HG03159 (cell line): ENCODE results near the gene ARPP21.

Experiments used
- ATAC-seq: cut with Tn5 transposase; IDR thresholded peaks from one replicate; pipeline ENCODE4 v1.9.1; 2021; ENCODE audit warnings: mild to moderate bottlenecking, moderate library complexity; ENCODE audit not compliant: unreplicated experiment

The ARPP21 gene

GRCh38 chr3:35641331-35641730 is 2.0 kb downstream of the ARPP21 start:
- ATAC-seq: no peak

GRCh38 chr3:35641920-35642527 is 2.7 kb downstream of the ARPP21 start:
- ATAC-seq: no peak

GRCh38 chr3:35643495-35643894 is 4.2 kb downstream of the ARPP21 start:
- no peak for ATAC-seq

GRCh38 chr3:35644451-35644850 is 5.1 kb downstream of the ARPP21 start:
- no peak for ATAC-seq

DNA sequence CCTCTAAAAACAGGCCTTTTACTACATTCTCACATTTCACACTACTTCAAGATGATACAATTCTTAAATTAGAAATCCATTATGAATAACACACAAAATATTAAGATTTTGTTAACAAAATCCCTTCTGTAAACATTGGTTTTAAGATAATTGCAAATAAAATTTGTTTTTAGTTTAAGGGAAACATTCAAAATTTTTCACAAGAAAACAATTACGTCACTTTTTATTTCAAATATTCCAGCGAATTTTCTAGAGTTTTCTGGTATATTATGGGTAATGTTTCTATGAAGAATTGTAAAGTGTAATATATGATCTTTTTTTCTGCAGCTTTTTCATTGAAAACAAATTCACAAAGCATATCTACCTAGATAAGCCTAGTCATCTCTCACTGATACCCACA is 5.9 kb downstream of the ARPP21 start:
- ATAC-seq: no peak

DNA sequence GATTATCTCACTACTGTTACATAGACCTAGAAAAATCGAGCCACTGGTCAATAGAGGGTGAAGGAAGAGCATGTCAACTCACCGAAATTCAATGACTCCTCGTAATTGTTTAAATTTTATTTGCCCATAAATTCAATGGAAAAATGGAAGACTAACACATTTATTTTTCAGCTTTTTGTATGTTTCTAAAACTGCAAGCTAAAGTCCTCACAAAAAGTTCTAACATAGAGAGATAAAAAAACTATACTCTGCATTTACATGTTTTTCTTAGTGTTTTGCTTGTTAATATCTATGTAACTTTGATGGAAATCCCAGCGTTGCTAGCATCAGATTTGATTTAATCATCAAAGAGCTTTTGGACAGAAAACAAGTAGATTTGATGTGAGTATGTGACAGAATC is 6.8 kb downstream of the ARPP21 start:
- no peak for ATAC-seq

GRCh38 chr3:35647461-35647860 is 8.1 kb downstream of the ARPP21 start:
- no peak for ATAC-seq

DNA sequence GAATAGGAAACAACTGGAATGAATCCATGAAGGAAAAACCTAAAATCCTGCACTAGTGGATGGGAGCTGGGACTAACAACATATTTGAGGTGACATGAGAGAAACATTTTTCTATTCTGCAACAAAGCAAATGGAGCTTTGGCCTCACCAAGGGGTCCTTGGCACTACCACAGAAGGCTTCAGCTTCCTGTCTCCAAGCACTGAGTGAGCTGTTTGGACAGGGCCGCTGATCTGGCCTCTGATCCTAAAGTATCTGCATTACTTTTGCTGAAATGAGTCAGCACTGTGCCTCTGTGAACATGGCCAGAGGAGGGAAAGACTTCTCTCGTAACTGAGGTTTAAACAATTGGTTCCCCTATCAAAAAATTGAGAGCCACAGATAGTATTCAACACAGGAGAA is 9.0 kb downstream of the ARPP21 start:
- ATAC-seq: no peak

- no peak for ATAC-seq
Observed at GRCh38 chr3:35649405-35649804, 10.1 kb downstream of the ARPP21 start.

GRCh38 chr3:35651426-35651825 is 12.1 kb downstream of the ARPP21 start:
- no peak for ATAC-seq

GRCh38 chr3:35651851-35652250 is 12.5 kb downstream of the ARPP21 start:
- no peak for ATAC-seq

- ATAC-seq: no peak
Observed at GRCh38 chr3:35653347-35653746, 14.0 kb downstream of the ARPP21 start.

DNA sequence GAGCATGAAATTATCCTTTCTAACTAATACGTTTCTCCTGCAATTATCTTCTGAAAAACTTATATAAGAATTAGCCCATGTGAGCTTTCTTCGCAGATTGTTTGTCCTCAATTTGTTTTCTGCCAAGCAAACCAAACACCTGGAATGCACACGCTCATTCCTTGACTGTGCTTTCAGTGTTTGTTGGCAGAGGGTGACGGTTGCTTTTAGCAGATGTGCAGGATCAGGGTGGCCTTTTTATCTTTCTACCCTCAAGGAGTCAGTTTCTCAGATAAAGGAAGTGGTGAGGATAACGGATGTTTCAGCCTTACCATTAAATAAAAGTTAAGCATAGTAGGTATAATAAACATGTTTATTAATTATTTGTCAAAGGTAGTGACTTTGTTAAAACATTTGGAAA is 15.2 kb downstream of the ARPP21 start:
- no peak for ATAC-seq

GRCh38 chr3:35658686-35659085 is 19.4 kb downstream of the ARPP21 start:
- no peak for ATAC-seq

GRCh38 chr3:35659768-35660167 is 20.4 kb downstream of the ARPP21 start:
- no peak for ATAC-seq

- no peak for ATAC-seq
Observed at GRCh38 chr3:35663471-35663870, 24.1 kb downstream of the ARPP21 start.

DNA sequence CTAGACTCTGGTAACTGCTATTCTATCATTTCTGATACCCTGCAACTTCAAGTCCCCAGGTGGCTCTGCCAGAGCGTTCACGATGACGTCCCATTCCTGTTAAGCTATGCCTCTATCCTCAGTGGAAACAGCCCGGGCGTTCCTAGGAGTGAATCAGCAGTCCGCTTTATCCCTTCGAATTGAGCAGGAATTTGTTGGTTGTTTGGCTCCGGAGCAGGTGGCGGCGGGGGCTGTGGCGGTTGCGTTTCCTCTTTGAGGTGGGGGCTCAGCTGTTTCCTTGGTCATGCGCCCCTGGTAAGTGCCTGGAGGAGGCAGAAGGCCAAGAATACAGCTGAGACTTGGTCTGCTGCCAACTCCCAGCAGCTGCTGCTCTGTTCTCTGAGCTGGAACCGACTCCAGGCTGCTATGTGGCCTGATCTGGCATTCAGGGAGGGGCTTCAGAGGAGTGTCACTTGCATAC is 25.2 kb downstream of the ARPP21 start:
- peak; percentile 69 for ATAC-seq

DNA sequence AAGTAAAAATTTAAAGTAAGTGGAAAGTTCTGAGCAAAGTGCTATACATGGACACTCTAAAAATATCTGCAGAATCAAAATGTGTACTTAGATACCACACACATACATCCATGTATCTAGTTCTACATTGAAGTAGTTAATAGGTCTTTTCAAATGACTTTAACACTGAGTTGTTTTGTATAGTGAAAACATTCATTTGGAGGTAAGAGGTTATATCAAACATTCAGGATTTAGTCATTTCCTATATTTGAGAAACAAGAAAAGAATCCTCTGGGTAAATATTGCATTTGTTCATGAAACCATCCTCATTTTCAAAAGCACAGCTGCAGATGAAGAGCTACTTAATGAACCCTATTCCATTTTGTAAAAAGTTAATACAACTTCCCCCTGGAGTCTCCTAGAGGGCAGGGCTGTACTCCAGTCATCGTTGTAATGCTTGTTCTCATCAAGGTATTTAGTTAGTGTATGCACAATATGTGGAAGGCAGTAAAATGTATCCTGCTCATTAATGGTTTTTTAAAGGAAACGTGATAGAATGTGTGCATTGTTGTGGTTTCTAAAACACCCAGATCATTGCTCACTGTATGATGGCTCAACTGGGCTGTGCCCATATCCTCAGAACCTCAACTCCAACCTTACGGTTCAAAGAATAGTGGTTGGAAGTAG is 26.2 kb downstream of the ARPP21 start:
- no peak for ATAC-seq

DNA sequence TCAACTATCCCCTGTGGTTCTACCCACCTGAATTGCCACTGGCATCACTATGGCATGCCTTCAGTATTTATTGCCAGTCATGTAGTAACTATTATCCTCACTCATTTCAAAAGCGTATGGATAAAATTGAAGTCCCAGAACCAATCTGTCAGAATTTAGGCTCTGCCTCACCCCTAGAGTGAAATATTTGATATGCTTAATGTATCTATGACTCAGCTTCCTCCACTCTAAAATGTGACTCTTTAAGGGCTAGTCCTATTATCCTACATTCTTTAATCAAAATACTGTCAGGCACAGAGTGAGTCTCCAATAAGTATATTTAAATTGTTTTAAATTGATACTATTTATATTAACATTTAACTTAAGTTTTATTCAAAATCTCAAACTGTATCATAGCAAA is 27.6 kb downstream of the ARPP21 start:
- no peak for ATAC-seq

GRCh38 chr3:35670408-35670965 is 31.2 kb downstream of the ARPP21 start:
- ATAC-seq: no peak

DNA sequence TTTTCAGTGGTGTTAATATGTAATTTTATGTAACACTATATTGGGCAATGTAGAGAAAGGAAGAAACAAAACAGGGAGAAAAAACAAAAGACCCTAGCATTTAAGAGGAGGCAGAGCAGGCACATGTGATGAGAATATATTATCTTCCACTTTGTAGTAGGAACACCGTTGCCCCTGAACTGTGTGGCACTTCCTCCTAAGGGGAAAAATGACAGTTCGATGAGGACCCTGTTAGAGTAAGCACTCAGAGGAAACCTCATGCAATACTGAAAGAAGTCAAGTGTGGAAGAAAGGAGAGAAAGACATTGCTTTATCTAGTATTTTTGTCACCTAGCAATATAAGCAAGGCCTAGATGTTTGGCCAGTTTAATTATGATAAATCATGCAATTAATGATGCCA is 32.2 kb downstream of the ARPP21 start:
- ATAC-seq: no peak

- no peak for ATAC-seq
Observed at GRCh38 chr3:35673017-35673416, 33.7 kb downstream of the ARPP21 start.
